ENCODE measurements around the gene AATF.

DNA sequence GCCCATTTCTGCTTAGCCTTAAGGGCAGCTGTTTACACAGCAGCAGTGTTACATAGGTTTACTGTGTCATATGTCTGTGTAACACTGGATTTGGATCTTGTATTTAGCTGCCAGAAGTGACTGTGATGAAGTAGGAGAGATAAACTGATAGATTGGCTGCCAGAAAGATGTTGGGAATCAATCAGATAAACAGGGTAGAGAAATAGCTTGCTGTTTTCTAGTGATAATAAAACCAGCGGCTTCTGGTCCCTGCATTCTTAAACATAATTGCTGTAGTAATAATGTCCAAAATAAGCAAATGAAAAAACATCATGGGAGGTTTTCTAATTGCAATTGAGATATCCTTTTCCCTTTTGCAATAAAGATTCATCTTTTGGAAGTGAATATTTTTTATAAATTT is 68.7 kb downstream of the AATF start:
- TF ChIP-seq, protein P1, sequence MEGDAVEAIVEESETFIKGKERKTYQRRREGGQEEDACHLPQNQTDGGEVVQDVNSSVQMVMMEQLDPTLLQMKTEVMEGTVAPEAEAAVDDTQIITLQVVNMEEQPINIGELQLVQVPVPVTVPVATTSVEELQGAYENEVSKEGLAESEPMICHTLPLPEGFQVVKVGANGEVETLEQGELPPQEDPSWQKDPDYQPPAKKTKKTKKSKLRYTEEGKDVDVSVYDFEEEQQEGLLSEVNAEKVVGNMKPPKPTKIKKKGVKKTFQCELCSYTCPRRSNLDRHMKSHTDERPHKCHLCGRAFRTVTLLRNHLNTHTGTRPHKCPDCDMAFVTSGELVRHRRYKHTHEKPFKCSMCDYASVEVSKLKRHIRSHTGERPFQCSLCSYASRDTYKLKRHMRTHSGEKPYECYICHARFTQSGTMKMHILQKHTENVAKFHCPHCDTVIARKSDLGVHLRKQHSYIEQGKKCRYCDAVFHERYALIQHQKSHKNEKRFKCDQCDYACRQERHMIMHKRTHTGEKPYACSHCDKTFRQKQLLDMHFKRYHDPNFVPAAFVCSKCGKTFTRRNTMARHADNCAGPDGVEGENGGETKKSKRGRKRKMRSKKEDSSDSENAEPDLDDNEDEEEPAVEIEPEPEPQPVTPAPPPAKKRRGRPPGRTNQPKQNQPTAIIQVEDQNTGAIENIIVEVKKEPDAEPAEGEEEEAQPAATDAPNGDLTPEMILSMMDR (IDR thresholded peaks at IDR 0.05), result no peak
- no peak for TF ChIP-seq POLR2AphosphoS5 (IDR thresholded peaks at IDR 0.05; ENCODE audit: insufficient read depth in 1 of 2, low read depth in 1 of 2)
